Measurements from ENCODE around the gene GPX3.

Gene GPX3

GRCh38 chr5:151037561-151038411 lies 17.4 kb downstream of the GPX3 start:
- no peak overlapping the region for H3K9ac ChIP-seq (ENCODE audit: low read depth, low read length)
- no peaks in the 10 kb centered on the region for H3K27me3 ChIP-seq (ENCODE audit: insufficient read depth, low read length)
- H3K4me3 ChIP-seq (ENCODE audit: low read length) = no peak overlapping the region
- H3K36me3 ChIP-seq (ENCODE audit: insufficient read depth, low read depth, low read length) = peaks cover 25% of the 10 kb centered on the region; the same call in 1 of the 2 replicates
- no peaks in the 10 kb centered on the region; the same call in 1 of the 2 replicates for H3K4me1 ChIP-seq (ENCODE audit: insufficient read depth, low read length)
- H3K9me3 ChIP-seq (ENCODE audit: insufficient read depth, low read depth, low read length) = no peaks in the 10 kb centered on the region
- H3K27ac ChIP-seq (ENCODE audit: low read length) = no peak overlapping the region

- no peaks in the 10 kb centered on the region for H3K27me3 ChIP-seq (ENCODE audit: insufficient read depth, low read length)
- H3K9ac ChIP-seq (ENCODE audit: low read depth, low read length) = no peak overlapping the region
- H3K27ac ChIP-seq (ENCODE audit: low read length) = no peak overlapping the region
- H3K4me3 ChIP-seq (ENCODE audit: low read length) = no peak overlapping the region
- no peaks in the 10 kb centered on the region for H3K9me3 ChIP-seq (ENCODE audit: insufficient read depth, low read depth, low read length)
- H3K36me3 ChIP-seq (ENCODE audit: insufficient read depth, low read depth, low read length) = peaks cover 31% of the 10 kb centered on the region; the same call in 1 of the 2 replicates
- no peaks in the 10 kb centered on the region; the same call in 1 of the 2 replicates for H3K4me1 ChIP-seq (ENCODE audit: insufficient read depth, low read length)
Measured at GRCh38 chr5:151038412-151038745, 18.0 kb downstream of the GPX3 start.

- H3K4me1 ChIP-seq (ENCODE audit: insufficient read depth, low read length) = no peaks in the 10 kb centered on the region; the same call in 1 of the 2 replicates
- no peak overlapping the region for H3K27ac ChIP-seq (ENCODE audit: low read length)
- H3K9ac ChIP-seq (ENCODE audit: low read depth, low read length) = no peak overlapping the region
- H3K4me3 ChIP-seq (ENCODE audit: low read length) = no peak overlapping the region
- H3K27me3 ChIP-seq (ENCODE audit: insufficient read depth, low read length) = no peaks in the 10 kb centered on the region
- H3K9me3 ChIP-seq (ENCODE audit: insufficient read depth, low read depth, low read length) = no peaks in the 10 kb centered on the region
- H3K36me3 ChIP-seq (ENCODE audit: insufficient read depth, low read depth, low read length) = peaks cover 31% of the 10 kb centered on the region; the same call in 1 of the 2 replicates
Measured at GRCh38 chr5:151038801-151039238, 18.4 kb downstream of the GPX3 start.

- Histone ChIP-seq H3K27ac (ENCODE audit: low read length) (no peak overlapping the region), H3K9me3 (ENCODE audit: insufficient read depth, low read depth, low read length) (no peaks in the 10 kb centered on the region), H3K4me3 (ENCODE audit: low read length) (no peak overlapping the region), H3K9ac (ENCODE audit: low read depth, low read length) (no peak overlapping the region), H3K27me3 (ENCODE audit: insufficient read depth, low read length) (no peaks in the 10 kb centered on the region), H3K4me1 (ENCODE audit: insufficient read depth, low read length) (no peaks in the 10 kb centered on the region; the same call in 1 of the 2 replicates), H3K36me3 (ENCODE audit: insufficient read depth, low read depth, low read length) (peaks cover 24% of the 10 kb centered on the region; the same call in 1 of the 2 replicates)
Measured at GRCh38 chr5:151039665-151040064, 19.3 kb downstream of the GPX3 start.

GRCh38 chr5:151040211-151040747 lies 19.9 kb downstream of the GPX3 start:
- Histone ChIP-seq H3K9me3 (ENCODE audit: insufficient read depth, low read depth, low read length) (no peaks in the 10 kb centered on the region), H3K4me3 (ENCODE audit: low read length) (no peak overlapping the region), H3K27me3 (ENCODE audit: insufficient read depth, low read length) (no peaks in the 10 kb centered on the region), H3K27ac (ENCODE audit: low read length) (no peak overlapping the region), H3K9ac (ENCODE audit: low read depth, low read length) (no peak overlapping the region), H3K36me3 (ENCODE audit: insufficient read depth, low read depth, low read length) (peaks cover 22% of the 10 kb centered on the region; the same call in 1 of the 2 replicates), H3K4me1 (ENCODE audit: insufficient read depth, low read length) (no peaks in the 10 kb centered on the region; the same call in 1 of the 2 replicates)

- Histone ChIP-seq H3K36me3 (ENCODE audit: insufficient read depth, low read depth, low read length) (peaks cover 18% of the 10 kb centered on the region; the same call in 1 of the 2 replicates), H3K9me3 (ENCODE audit: insufficient read depth, low read depth, low read length) (no peaks in the 10 kb centered on the region), H3K9ac (ENCODE audit: low read depth, low read length) (no peak overlapping the region), H3K4me1 (ENCODE audit: insufficient read depth, low read length) (no peaks in the 10 kb centered on the region; the same call in 1 of the 2 replicates), H3K27me3 (ENCODE audit: insufficient read depth, low read length) (no peaks in the 10 kb centered on the region), H3K27ac (ENCODE audit: low read length) (no peak overlapping the region), H3K4me3 (ENCODE audit: low read length) (no peak overlapping the region)
Measured at GRCh38 chr5:151041577-151042268, 21.3 kb downstream of the GPX3 start.

GRCh38 chr5:151042453-151043093 lies 22.2 kb downstream of the GPX3 start:
- no peak overlapping the region for H3K9ac ChIP-seq (ENCODE audit: low read depth, low read length)
- H3K27me3 ChIP-seq (ENCODE audit: insufficient read depth, low read length) = no peaks in the 10 kb centered on the region
- peaks cover 18% of the 10 kb centered on the region; the same call in 1 of the 2 replicates for H3K36me3 ChIP-seq (ENCODE audit: insufficient read depth, low read depth, low read length)
- no peak overlapping the region for H3K27ac ChIP-seq (ENCODE audit: low read length)
- no peaks in the 10 kb centered on the region; the same call in 1 of the 2 replicates for H3K4me1 ChIP-seq (ENCODE audit: insufficient read depth, low read length)
- no peaks in the 10 kb centered on the region for H3K9me3 ChIP-seq (ENCODE audit: insufficient read depth, low read depth, low read length)
- no peak overlapping the region for H3K4me3 ChIP-seq (ENCODE audit: low read length)

- peaks cover 24% of the 10 kb centered on the region for H3K36me3 ChIP-seq (ENCODE audit: insufficient read depth, low read depth, low read length)
- H3K27ac ChIP-seq (ENCODE audit: low read length) = no peak overlapping the region
- H3K9ac ChIP-seq (ENCODE audit: low read depth, low read length) = no peak overlapping the region
- no peaks in the 10 kb centered on the region for H3K4me1 ChIP-seq (ENCODE audit: insufficient read depth, low read length)
- no peak overlapping the region for H3K4me3 ChIP-seq (ENCODE audit: low read length)
- H3K27me3 ChIP-seq (ENCODE audit: insufficient read depth, low read length) = no peaks in the 10 kb centered on the region
- H3K9me3 ChIP-seq (ENCODE audit: insufficient read depth, low read depth, low read length) = no peaks in the 10 kb centered on the region
Measured at GRCh38 chr5:151047814-151048425, 27.5 kb downstream of the GPX3 start.

- peaks cover 19% of the 10 kb centered on the region for H3K36me3 ChIP-seq (ENCODE audit: insufficient read depth, low read depth, low read length)
Measured at GRCh38 chr5:151048526-151048925, 28.1 kb downstream of the GPX3 start.

GRCh38 chr5:151051066-151051930 lies 30.9 kb downstream of the GPX3 start:
- no peak overlapping the region for H3K27ac ChIP-seq (ENCODE audit: low read length)
- H3K9ac ChIP-seq (ENCODE audit: low read depth, low read length) = no peak overlapping the region
- peaks cover 19% of the 10 kb centered on the region for H3K36me3 ChIP-seq (ENCODE audit: insufficient read depth, low read depth, low read length)
- H3K9me3 ChIP-seq (ENCODE audit: insufficient read depth, low read depth, low read length) = no peaks in the 10 kb centered on the region
- H3K27me3 ChIP-seq (ENCODE audit: insufficient read depth, low read length) = no peaks in the 10 kb centered on the region
- H3K4me1 ChIP-seq (ENCODE audit: insufficient read depth, low read length) = no peaks in the 10 kb centered on the region
- no peak overlapping the region for H3K4me3 ChIP-seq (ENCODE audit: low read length)

More at GRCh38 chr5:151048526-151048925, 28.1 kb downstream of the GPX3 start:
- H3K9ac ChIP-seq (ENCODE audit: low read depth, low read length) = no peak overlapping the region
- H3K4me1 ChIP-seq (ENCODE audit: insufficient read depth, low read length) = no peaks in the 10 kb centered on the region
- no peaks in the 10 kb centered on the region for H3K9me3 ChIP-seq (ENCODE audit: insufficient read depth, low read depth, low read length)
- no peaks in the 10 kb centered on the region for H3K27me3 ChIP-seq (ENCODE audit: insufficient read depth, low read length)
- H3K4me3 ChIP-seq (ENCODE audit: low read length) = no peak overlapping the region
- no peak overlapping the region for H3K27ac ChIP-seq (ENCODE audit: low read length)
